Measurements from ENCODE around the gene ARHGAP8. TPM values are rescaled to one million over a fixed set of nuclear protein-coding genes. Genes with fewer than 3 reads are reported as not detected.
A peak's percentile ranks its signal among the peaks of the same experiment; 100 is the strongest.

ARHGAP8 gene
- total RNA-seq, 2 experiments from 2014 or later: 5.7 to 6.3 TPM

DNA sequence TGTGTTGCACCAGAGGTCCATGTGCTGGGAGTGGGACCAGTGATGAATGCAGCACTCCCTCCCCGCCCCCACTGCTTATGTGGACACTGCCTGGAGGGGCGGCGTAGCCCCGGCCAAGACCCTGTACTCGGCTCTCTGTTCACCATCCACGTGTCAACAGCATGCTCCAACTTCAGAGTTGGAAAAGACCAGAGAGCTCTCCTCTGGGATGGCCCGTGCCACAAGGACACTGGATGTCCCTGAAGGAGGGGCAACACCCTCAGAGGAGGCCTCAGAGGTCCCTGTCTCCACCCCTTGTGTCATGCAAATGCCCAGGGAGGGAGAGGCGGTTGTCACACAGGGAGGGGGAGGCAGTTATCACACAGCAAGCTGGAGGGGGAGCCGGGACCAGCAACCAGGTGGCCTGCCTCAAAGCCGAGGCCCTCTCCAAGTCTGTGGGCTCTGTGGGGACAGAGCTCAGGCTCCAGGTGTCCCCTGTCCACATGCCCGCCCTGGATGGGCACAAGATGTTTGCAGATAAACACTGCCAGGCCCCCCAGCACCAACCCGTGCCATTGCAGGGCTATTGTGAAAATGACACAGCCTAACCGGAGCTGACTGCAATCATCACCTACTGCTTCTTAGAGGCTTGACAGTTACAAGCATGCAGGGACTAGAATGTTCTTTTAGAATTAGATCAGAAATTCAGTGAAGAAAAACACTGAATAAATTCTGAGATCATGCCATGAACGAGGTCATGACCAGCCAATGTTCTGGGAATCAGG lies 136.3 kb downstream of the ARHGAP8 start:
- no peaks in the 10 kb centered on the region for H3K4me1 ChIP-seq (ENCODE audit: insufficient read depth, low read length)
- POLR2A ChIA-PET: no interaction called here
- Mint-ChIP-seq H3K36me3 (ENCODE audit: low read depth) (no peaks in the 10 kb centered on the region), H3K27me3 (no peaks in the 10 kb centered on the region), H3K9me3 (no peaks in the 10 kb centered on the region), H3K4me3 (no peak overlapping the region), H3K27ac (no peak overlapping the region), H3K4me1 (ENCODE audit: low read depth) (no peaks in the 10 kb centered on the region)
- peaks cover 0 to 7% of the 10 kb centered on the region in 2 experiments for H3K9me3 ChIP-seq (ENCODE audit: control insufficient read depth in 1 of 2, insufficient read depth in 1 of 2, low read length in 2 of 2)
- H3K27me3 ChIP-seq (ENCODE audit: control insufficient read depth in 1 of 2, insufficient read depth in 2 of 2, low read length in 2 of 2): no peaks in the 10 kb centered on the region
- peak in 1 of 14 experiments; percentile 19 for DNase-seq
- no peak overlapping the region for H3K27ac ChIP-seq (ENCODE audit: low read depth in 1 of 2, low read length in 2 of 2)
- H3K4me3 ChIP-seq (ENCODE audit: low read length): no peak overlapping the region
- TF ChIP-seq, protein P1, sequence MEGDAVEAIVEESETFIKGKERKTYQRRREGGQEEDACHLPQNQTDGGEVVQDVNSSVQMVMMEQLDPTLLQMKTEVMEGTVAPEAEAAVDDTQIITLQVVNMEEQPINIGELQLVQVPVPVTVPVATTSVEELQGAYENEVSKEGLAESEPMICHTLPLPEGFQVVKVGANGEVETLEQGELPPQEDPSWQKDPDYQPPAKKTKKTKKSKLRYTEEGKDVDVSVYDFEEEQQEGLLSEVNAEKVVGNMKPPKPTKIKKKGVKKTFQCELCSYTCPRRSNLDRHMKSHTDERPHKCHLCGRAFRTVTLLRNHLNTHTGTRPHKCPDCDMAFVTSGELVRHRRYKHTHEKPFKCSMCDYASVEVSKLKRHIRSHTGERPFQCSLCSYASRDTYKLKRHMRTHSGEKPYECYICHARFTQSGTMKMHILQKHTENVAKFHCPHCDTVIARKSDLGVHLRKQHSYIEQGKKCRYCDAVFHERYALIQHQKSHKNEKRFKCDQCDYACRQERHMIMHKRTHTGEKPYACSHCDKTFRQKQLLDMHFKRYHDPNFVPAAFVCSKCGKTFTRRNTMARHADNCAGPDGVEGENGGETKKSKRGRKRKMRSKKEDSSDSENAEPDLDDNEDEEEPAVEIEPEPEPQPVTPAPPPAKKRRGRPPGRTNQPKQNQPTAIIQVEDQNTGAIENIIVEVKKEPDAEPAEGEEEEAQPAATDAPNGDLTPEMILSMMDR (IDR thresholded peaks at IDR 0.05): no peak
- CTCF ChIA-PET: no interaction called here
- ATAC-seq (ENCODE audit: poor library complexity): no peak
- intact Hi-C loops (cut with DNase I, micrococcal nuclease): no loop called here
- H3K36me3 ChIP-seq (ENCODE audit: insufficient read depth, low read length): no peaks in the 10 kb centered on the region

GRCh38 chr22:44889255-44889878 lies 137.0 kb downstream of the ARHGAP8 start:
- H3K4me3 Mint-ChIP-seq: no peak overlapping the region
- H3K36me3 Mint-ChIP-seq (ENCODE audit: low read depth): no peaks in the 10 kb centered on the region
- no peak overlapping the region for H3K27ac ChIP-seq (ENCODE audit: low read depth in 1 of 2, low read length in 2 of 2)
- ATAC-seq (ENCODE audit: poor library complexity) (no peak), DNase-seq (no peak)
- no peaks in the 10 kb centered on the region for H3K27me3 Mint-ChIP-seq
- no peak overlapping the region for H3K27ac Mint-ChIP-seq
- CTCF ChIA-PET: no interaction called here
- H3K9me3 Mint-ChIP-seq: no peaks in the 10 kb centered on the region
- H3K4me3 ChIP-seq (ENCODE audit: low read length): no peak overlapping the region
- H3K4me1 ChIP-seq (ENCODE audit: insufficient read depth, low read length): no peaks in the 10 kb centered on the region
- TF ChIP-seq, protein P1 (IDR thresholded peaks at IDR 0.05): no peak
- no peaks in the 10 kb centered on the region for H3K27me3 ChIP-seq (ENCODE audit: control insufficient read depth in 1 of 2, insufficient read depth in 2 of 2, low read length in 2 of 2)
- peaks cover 0 to 7% of the 10 kb centered on the region in 2 experiments for H3K9me3 ChIP-seq (ENCODE audit: control insufficient read depth in 1 of 2, insufficient read depth in 1 of 2, low read length in 2 of 2)
- POLR2A ChIA-PET: no interaction called here
- no peaks in the 10 kb centered on the region for H3K36me3 ChIP-seq (ENCODE audit: insufficient read depth, low read length)
- no peaks in the 10 kb centered on the region for H3K4me1 Mint-ChIP-seq (ENCODE audit: low read depth)
- intact Hi-C loops (cut with DNase I, micrococcal nuclease): no loop called here

DNA sequence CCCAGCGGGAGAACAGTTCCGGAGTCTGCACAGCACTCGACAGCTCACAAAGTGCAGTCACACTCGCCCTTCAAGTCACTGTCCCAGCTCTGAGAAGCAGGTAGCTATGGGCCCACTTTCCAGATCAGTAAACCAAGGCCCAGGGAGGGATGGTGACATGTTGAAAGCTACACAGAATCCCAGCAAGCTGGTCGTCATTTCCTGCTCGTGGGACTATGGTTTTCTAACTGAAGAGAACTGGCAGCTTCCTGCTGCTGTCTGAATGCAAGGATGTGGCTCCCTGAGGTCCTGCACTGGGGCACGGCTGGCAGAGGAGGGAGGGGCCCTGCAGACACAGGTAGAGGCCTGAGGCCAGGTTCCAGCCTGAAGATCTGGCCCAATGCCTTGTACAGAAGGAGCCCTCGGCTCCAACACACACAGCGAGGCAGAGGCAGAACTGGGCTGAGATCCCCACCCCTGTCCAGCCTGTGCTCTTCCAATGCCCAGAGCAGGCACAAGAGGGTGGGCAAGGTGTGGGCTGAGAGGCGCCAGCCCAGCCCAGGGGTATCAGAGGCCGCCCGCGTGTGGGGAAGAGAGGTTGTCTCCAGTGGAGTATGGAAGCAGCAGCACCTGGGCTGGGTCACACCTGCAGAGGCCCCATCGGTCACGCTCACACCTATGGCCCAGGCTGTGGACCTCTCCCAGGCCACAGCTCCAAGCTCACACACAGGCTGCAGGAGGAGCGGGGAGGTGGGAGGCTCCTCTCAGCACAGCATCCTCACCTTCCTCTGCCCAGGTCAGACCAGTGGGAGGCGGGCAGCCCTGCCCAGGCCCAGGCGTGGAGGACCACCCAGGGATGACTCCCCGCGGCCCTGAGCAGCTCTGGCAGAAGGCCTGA lies 138.3 kb downstream of the ARHGAP8 start:
- Mint-ChIP-seq H3K4me1 (ENCODE audit: low read depth) (no peaks in the 10 kb centered on the region), H3K36me3 (ENCODE audit: low read depth) (no peaks in the 10 kb centered on the region), H3K4me3 (no peak overlapping the region), H3K9me3 (no peaks in the 10 kb centered on the region), H3K27me3 (no peaks in the 10 kb centered on the region), H3K27ac (no peak overlapping the region)
- no peaks in the 10 kb centered on the region for H3K9me3 ChIP-seq (ENCODE audit: control insufficient read depth in 1 of 2, insufficient read depth in 1 of 2, low read length in 2 of 2)
- ATAC-seq (ENCODE audit: poor library complexity) (no peak), DNase-seq (no peak)
- no peaks in the 10 kb centered on the region for H3K27me3 ChIP-seq (ENCODE audit: control insufficient read depth in 1 of 2, insufficient read depth in 2 of 2, low read length in 2 of 2)
- TF ChIP-seq, protein P1 (IDR thresholded peaks at IDR 0.05): no peak
- ChIA-PET POLR2A (no interaction called here), CTCF (no interaction called here)
- no peaks in the 10 kb centered on the region for H3K4me1 ChIP-seq (ENCODE audit: insufficient read depth, low read length)
- intact Hi-C loops (cut with DNase I, micrococcal nuclease): no loop called here
- H3K27ac ChIP-seq (ENCODE audit: low read depth in 1 of 2, low read length in 2 of 2): no peak overlapping the region
- H3K4me3 ChIP-seq (ENCODE audit: low read length): no peak overlapping the region
- H3K36me3 ChIP-seq (ENCODE audit: insufficient read depth, low read length): no peaks in the 10 kb centered on the region
